GM20000 (cell line): ENCODE results near the gene MAD1L1.
"Not testable (repeated sequence)": the region's sequence is repeated elsewhere in the genome, so short reads cannot be mapped to it uniquely, and the experiment has no call there.

Experiments
- DNase-seq: peaks from one replicate; pipeline ENCODE4 v3.0.0; 2012; ENCODE audit warnings: low spot score
- TF ChIP-seq, protein P1 (sequence below): IDR thresholded peaks from 2 replicates; pipeline ENCODE4 v1.5.1; 2012; ENCODE audit warnings: mild to moderate bottlenecking, control low read depth; ENCODE audit errors: extremely low read depth, missing control alignments

Gene MAD1L1

DNA sequence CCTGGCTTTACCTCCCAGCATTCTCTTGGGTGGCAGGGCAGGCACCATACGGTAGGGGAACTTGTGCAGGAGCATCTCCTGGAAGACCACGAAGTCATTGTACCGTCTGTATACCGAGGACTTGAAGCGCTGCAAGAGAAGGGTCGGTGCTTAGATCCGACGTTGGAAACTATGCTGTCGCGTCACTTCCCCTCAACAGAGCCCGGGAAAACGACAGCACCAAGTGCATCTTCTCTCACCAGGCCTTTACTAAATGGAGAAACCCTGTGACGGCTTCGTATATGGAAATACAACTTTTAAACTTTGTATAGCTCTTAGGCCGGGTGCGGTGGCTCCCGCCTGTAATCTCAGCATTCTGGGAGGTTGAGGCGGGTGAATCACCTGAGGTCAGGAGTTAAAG lies 42.4 kb upstream of the MAD1L1 start:
- TF ChIP-seq, protein P1, sequence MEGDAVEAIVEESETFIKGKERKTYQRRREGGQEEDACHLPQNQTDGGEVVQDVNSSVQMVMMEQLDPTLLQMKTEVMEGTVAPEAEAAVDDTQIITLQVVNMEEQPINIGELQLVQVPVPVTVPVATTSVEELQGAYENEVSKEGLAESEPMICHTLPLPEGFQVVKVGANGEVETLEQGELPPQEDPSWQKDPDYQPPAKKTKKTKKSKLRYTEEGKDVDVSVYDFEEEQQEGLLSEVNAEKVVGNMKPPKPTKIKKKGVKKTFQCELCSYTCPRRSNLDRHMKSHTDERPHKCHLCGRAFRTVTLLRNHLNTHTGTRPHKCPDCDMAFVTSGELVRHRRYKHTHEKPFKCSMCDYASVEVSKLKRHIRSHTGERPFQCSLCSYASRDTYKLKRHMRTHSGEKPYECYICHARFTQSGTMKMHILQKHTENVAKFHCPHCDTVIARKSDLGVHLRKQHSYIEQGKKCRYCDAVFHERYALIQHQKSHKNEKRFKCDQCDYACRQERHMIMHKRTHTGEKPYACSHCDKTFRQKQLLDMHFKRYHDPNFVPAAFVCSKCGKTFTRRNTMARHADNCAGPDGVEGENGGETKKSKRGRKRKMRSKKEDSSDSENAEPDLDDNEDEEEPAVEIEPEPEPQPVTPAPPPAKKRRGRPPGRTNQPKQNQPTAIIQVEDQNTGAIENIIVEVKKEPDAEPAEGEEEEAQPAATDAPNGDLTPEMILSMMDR: no peak
- DNase-seq: no peak

DNA sequence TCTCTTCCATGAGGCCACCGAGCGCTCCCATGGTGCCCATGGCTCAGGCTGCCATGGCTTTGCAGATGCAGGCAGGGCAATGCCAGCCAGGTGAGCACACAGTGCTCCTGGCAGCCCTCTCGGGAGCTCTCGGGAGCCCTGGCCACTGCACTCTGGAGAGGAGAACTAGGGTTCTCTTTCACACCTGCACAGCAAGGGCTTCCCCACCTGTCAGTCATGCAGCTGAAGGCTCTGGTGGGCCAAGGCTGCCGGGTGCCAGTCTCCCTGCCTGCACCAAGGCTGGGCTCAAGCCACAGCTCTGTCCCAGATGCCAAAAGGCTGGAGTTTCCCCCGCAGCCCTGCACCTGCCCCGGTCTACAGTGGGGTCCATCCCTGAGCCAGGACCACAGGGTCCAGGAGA lies 41.9 kb upstream of the MAD1L1 start:
- TF ChIP-seq, protein P1: no peak
- DNase-seq: no peak

- DNase-seq: no peak
- TF ChIP-seq, protein P1: no peak
These were observed 41.1 kb upstream of the MAD1L1 start for GRCh38 chr7:2273866-2274265.

DNA sequence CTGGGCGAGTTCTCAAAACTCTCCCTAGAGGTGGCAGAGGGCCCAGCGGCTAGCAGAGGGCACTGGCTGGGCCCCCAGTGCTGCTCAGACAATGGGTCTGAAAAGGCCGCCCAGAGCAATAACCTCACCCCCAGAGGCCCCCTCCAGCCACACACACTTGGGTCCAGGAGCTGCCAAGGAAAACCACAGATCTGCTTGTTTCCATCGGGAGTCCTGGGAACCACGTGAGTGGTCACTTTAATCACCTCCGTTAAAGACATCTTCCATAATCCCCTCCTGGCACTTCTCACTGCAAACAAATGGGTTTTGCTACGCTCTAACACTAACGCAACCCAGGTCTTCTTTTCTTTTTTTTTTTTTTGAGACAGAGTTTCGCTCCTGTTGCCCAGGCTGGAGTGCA lies 39.3 kb upstream of the MAD1L1 start:
- DNase-seq: no peak
- TF ChIP-seq, protein P1: no peak

GRCh38 chr7:2271273-2272026 lies 38.7 kb upstream of the MAD1L1 start:
- TF ChIP-seq, protein P1: no peak
- DNase-seq: no peak

DNA sequence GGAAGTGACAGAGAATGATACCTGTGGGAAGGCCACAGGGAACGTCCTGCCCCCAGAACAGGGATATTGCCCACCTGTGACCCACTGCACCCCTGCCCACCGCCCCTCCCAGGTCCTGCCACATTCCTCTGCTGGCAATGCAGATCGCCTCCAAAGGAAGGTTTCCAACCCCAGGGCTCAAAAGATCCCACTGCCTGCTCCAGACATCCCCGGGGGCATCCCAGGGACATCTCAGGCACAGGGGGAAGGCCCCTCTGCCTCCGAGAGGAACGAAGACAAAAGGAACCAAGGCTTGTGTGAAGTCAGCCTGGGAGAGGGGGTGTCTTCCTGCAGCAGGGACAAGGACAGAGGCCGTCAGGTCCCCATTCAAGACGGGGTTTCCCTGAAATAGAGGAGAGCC lies 37.8 kb upstream of the MAD1L1 start:
- TF ChIP-seq, protein P1: no peak
- no peak for DNase-seq

DNA sequence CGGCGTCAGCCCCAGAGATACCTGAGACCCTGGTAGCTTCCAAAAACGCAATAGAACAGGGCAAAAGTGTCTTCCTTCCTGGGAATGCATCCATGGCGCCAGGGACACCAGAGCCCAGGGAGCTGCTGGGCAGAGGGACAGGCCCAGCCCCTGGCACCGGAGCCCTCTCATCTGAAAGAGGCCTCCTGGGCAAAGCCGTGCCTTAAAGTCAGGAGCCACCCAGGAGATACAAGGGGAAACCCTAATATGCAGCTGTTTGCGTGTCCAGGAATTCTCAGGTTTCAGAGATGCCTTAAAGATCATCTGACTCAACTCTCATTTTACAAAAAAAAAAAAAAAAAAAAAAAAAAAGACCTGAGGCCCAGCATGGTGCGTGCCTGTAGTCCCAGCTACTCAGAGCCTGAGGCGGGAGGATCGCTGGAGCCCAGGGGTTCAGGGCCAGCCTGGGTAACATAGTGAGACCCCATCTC lies 37.3 kb upstream of the MAD1L1 start:
- TF ChIP-seq, protein P1: no peak
- DNase-seq: no peak

DNA sequence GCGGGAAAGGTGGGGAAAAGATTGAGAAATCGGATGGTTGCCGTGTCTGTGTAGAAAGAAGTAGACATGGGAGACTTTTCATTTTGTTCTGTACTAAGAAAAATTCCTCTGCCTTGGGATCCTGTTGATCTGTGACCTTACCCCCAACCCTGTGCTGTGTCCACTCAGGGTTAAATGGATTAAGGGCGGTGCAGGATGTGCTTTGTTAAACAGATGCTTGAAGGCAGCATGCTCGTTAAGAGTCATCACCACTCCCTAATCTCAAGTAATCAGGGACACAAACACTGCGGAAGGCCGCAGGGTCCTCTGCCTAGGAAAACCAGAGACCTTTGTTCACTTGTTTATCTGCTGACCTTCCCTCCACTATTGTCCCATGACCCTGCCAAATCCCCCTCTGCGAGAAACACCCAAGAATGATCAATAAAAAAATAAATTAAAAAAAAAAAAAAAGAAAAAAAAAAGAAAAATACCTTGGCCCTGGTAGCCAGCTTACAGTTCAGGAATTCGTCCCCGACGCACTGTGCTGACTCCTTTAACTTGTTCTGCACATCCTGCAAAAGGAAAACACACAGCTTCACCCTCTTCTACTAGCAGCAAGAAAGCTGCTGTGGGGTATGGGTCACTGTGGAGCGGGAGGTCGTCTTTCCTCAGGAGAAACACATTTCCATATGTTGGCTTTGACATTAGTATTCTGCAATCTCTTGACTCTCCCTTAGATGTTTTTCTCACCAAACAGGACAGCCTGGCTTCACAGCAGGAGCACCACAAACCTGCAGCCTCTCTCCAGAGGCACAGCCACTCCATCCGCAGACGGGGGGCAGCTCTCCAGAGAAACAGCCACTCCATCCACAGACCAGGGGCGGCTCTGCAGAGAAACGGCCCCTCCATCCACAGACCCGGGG lies 36.6 kb upstream of the MAD1L1 start:
- not testable (repeated sequence) for DNase-seq
